ENCODE measurements around the gene NSD1.

DNA sequence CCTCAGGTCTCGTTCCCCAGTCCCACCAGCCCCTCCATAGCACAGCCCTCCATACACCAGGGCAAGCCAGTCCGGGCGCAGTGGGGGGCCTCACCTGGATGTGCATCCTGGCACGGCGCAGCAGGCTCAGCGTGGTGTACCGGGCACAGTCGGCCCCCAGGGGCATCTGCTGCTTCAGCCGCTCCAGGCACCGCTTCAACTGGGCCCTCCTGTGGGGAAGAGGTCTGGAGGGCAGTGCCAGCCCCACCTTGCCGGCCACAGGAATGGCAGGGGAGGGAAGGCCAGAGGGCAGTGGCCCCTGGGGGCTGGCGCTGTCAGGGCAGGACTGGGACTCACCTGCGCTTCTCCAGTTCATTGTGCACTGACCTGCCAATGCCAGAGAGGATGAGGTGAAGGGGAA, 176.8 kb downstream of the NSD1 start:
- TF ChIP-seq, protein P1, sequence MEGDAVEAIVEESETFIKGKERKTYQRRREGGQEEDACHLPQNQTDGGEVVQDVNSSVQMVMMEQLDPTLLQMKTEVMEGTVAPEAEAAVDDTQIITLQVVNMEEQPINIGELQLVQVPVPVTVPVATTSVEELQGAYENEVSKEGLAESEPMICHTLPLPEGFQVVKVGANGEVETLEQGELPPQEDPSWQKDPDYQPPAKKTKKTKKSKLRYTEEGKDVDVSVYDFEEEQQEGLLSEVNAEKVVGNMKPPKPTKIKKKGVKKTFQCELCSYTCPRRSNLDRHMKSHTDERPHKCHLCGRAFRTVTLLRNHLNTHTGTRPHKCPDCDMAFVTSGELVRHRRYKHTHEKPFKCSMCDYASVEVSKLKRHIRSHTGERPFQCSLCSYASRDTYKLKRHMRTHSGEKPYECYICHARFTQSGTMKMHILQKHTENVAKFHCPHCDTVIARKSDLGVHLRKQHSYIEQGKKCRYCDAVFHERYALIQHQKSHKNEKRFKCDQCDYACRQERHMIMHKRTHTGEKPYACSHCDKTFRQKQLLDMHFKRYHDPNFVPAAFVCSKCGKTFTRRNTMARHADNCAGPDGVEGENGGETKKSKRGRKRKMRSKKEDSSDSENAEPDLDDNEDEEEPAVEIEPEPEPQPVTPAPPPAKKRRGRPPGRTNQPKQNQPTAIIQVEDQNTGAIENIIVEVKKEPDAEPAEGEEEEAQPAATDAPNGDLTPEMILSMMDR (IDR thresholded peaks at IDR 0.05; ENCODE audit: insufficient read depth, low read length) = no peak
- TF ChIP-seq POLR2AphosphoS5 (IDR thresholded peaks at IDR 0.05; ENCODE audit: low read depth) = no peak
